Progenitor cell of endocrine pancreas (in vitro differentiated cells): ENCODE data around the gene DHX57. TPM values are rescaled to one million over a fixed set of nuclear protein-coding genes. Genes with fewer than 3 reads are reported as not detected.
"Not testable (repeated sequence)": the region's sequence is repeated elsewhere in the genome, so short reads cannot be mapped to it uniquely, and the experiment has no call there.

ENCODE experiments used
- DNase-seq: peaks from one replicate; pipeline ENCODE4 v3.0.0; 2021; ENCODE audit warnings: low spot score; ENCODE audit not compliant: unreplicated experiment
- H3K27ac Mint-ChIP-seq: 2 replicates; pipeline ENCODE4 v1.8.0; 2021; ENCODE audit warnings: mild to moderate bottlenecking, moderate library complexity, mixed read lengths
- H3K27me3 Mint-ChIP-seq: 2 replicates; pipeline ENCODE4 v1.8.0; 2021; ENCODE audit warnings: mixed read lengths
- H3K36me3 Mint-ChIP-seq: 2 replicates; pipeline ENCODE4 v1.8.0; 2022; ENCODE audit warnings: mixed read lengths; ENCODE audit not compliant: insufficient read depth
- H3K4me1 Mint-ChIP-seq: 2 replicates; pipeline ENCODE4 v1.8.0; 2021; ENCODE audit warnings: low read depth, mixed read lengths
- H3K4me3 Mint-ChIP-seq: 2 replicates; pipeline ENCODE4 v1.8.0; 2021; ENCODE audit warnings: low read depth, mild to moderate bottlenecking, moderate library complexity, mixed read lengths
- H3K9me3 Mint-ChIP-seq: 2 replicates; pipeline ENCODE4 v1.8.0; 2021; ENCODE audit warnings: low read depth, mixed read lengths
- total RNA-seq: library from RNA; stranded (reverse); gene quantifications from 2 replicates; pipeline ENCODE4 v1.2.1, GENCODE V29; 2021
- TF ChIP-seq, protein P1 (sequence below): fragments of 200-600 bp; sonication (generic); IDR thresholded peaks from one replicate; pipeline ENCODE4 v1.5.0; 2021; ENCODE audit warnings: antibody characterized with exemption, mild to moderate bottlenecking; ENCODE audit not compliant: unreplicated experiment

The DHX57 gene
- total RNA-seq, 1 donor from 2014 or later = 30.4 TPM

DNA sequence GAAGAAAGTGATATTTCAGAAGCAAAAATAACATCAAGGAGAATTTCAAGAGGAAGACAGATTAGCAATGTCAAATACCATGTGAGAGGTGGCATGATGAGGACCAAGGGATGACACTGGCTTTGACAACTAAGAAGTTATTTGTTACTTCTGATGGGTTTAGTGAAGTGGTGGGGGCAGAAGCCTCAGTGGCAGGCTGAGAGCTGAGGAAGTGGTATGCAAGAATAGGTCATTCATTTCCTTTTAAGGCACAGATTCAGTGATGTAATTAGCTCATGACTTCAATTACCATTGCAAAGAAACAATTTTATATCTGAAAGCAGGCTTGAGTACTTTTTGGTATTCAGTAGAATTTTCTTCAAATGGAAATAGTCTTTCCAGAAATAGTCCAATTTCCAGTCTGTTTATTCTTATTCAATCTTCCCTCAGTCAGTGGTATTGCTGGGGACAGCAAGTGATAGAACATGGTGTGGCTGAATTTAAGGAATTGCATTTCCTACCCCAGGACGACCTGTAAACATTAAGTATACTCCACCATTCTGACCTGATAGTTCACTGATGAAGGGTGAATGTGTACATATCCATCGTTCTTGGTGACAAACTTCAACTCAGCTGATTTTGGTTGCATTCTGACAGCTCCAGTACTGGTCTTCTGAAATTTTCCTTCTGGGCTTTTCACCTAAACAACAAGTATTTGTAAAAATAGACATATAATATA, 69.6 kb downstream of the DHX57 start:
- no peaks in the 10 kb centered on the region for H3K27me3 Mint-ChIP-seq
- no peak for DNase-seq
- no peak overlapping the region for H3K27ac Mint-ChIP-seq
- H3K36me3 Mint-ChIP-seq = peaks cover 13% of the 10 kb centered on the region
- no peak overlapping the region for H3K4me3 Mint-ChIP-seq
- no peaks in the 10 kb centered on the region for H3K9me3 Mint-ChIP-seq
- TF ChIP-seq, protein P1, sequence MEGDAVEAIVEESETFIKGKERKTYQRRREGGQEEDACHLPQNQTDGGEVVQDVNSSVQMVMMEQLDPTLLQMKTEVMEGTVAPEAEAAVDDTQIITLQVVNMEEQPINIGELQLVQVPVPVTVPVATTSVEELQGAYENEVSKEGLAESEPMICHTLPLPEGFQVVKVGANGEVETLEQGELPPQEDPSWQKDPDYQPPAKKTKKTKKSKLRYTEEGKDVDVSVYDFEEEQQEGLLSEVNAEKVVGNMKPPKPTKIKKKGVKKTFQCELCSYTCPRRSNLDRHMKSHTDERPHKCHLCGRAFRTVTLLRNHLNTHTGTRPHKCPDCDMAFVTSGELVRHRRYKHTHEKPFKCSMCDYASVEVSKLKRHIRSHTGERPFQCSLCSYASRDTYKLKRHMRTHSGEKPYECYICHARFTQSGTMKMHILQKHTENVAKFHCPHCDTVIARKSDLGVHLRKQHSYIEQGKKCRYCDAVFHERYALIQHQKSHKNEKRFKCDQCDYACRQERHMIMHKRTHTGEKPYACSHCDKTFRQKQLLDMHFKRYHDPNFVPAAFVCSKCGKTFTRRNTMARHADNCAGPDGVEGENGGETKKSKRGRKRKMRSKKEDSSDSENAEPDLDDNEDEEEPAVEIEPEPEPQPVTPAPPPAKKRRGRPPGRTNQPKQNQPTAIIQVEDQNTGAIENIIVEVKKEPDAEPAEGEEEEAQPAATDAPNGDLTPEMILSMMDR = no peak
- no peaks in the 10 kb centered on the region for H3K4me1 Mint-ChIP-seq

DNA sequence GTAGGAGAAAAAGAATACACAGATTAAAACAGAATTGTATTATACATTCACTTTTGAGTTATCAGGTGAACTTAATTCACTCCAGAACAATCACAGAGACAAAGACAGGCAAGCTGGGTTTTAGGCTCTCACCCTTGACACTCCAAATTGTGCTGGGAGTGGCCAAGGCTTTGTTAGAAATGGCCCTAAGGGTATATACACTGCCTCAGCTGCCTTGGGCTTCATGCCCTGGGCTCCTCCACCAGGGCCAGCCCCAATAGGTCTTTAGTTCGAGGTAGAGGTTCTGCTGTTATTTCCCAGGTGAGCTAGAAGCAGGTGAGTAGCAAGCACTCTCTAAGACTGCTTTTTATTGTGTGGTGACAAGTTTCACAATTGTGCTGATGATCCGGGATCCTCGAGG, 77.8 kb downstream of the DHX57 start:
- TF ChIP-seq, protein P1 = no peak
- Mint-ChIP-seq H3K27ac (peak overlapping the region; percentile 96), H3K36me3 (peaks cover 7% of the 10 kb centered on the region), H3K27me3 (no peaks in the 10 kb centered on the region), H3K9me3 (no peaks in the 10 kb centered on the region), H3K4me1 (peaks cover 19% of the 10 kb centered on the region), H3K4me3 (no peak overlapping the region)
- no peak for DNase-seq

DNA sequence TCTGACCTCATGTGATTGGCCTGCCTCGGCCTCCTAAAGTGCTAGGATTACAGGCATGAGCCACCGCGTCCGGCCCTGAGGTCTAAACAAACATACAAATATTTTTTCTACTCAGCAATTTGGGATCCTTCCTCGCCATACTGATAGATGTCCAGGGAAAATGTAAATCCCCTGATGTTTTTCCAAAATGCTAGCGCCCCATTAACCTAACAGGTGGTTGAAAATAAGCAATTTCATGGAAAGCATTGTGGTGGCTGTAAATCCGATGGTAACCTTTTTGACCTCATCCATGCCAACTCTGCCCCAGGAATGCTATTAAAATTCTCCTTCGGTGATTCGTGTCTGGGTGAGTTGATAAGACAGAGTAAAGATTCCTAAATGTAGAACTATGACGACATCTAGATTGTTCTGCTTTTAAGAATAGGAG, 78.5 kb downstream of the DHX57 start:
- peaks cover 7% of the 10 kb centered on the region for H3K36me3 Mint-ChIP-seq
- peak overlapping the region; percentile 96 for H3K27ac Mint-ChIP-seq
- H3K4me3 Mint-ChIP-seq = no peak overlapping the region
- no peaks in the 10 kb centered on the region for H3K9me3 Mint-ChIP-seq
- DNase-seq = no peak
- TF ChIP-seq, protein P1 = no peak
- H3K27me3 Mint-ChIP-seq = no peaks in the 10 kb centered on the region
- peaks cover 19% of the 10 kb centered on the region for H3K4me1 Mint-ChIP-seq

DNA sequence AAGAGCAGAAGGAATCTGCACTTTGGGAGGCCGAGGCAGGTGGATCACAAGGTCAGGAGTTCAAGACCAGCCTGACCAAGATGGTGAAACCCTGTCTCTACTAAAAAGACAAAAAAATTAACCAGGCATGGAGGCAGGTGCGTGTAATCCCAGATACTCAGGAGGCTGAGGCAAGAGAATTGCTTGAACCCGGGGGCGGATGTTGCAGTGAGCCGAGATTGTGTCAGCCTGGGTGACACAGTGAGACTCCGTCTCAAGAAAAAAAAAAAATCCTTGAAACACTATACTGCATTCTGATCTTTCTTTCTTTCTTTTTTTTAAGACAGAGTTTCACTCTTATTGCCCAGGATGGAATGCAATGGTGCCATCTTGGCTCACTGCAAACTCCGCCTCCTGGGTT, 80.7 kb downstream of the DHX57 start:
- not testable (repeated sequence) for H3K9me3 Mint-ChIP-seq, DNase-seq, H3K36me3 Mint-ChIP-seq, H3K4me3 Mint-ChIP-seq, H3K27me3 Mint-ChIP-seq
- Mint-ChIP-seq H3K4me1 (peaks cover 19% of the 10 kb centered on the region), H3K27ac (peak overlapping the region; percentile 30)

DNA sequence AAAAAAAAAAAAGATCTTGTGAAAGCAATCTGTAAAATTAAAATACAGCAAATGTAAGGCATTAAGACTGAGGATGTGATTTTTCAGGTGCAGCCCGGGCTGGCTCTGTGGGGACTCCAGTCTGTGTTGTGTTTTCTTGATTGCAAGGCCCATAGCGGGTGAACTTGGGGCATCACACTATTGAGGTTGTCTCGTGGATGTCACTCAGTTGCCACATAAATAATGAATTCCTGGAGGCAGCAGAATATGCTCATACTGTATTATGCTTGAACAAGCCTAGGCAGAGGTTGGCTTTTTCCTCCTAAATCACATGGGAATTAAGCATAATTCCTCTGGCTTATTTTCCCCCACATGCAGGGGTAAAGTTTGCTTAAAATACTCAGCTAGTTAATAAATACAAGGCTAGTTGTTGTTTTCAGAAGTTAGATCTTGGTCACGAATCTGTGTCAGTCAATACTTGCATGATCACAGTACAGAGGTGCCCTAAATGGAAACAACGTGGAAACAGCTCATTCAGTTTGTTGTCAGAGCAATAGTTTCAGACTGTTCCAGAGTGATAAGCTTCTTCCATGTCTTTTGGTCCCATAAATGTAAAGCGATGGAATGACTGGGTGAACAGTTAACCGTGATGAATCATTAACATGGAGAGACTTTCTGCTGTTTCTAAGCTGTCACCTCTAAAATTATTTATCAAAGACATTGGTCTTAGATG, 81.3 kb downstream of the DHX57 start:
- peaks cover 19% of the 10 kb centered on the region for H3K4me1 Mint-ChIP-seq
- DNase-seq = no peak
- no peaks in the 10 kb centered on the region for H3K27me3 Mint-ChIP-seq
- H3K4me3 Mint-ChIP-seq = no peak overlapping the region
- TF ChIP-seq, protein P1 = no peak
- peaks cover 3% of the 10 kb centered on the region for H3K36me3 Mint-ChIP-seq
- no peaks in the 10 kb centered on the region for H3K9me3 Mint-ChIP-seq
- H3K27ac Mint-ChIP-seq = peak overlapping the region; percentile 88
